ENCODE results near the gene PHF21B.

PHF21B gene

GRCh38 chr22:45010532-45010900 lies 711 bp upstream of the PHF21B start:
- Histone ChIP-seq H3K9ac (ENCODE audit: low read length) (peak overlapping the region; percentile 68), H3K4me1 (ENCODE audit: control insufficient read depth, insufficient read depth, low read depth, low read length) (peaks cover 26% of the 10 kb centered on the region), H2BK12ac (ENCODE audit: low read length in 2 of 2) (no peak overlapping the region), H3K27me3 (ENCODE audit: control insufficient read depth in 1 of 2, insufficient read depth in 1 of 2, low read length in 2 of 2) (peaks cover 64 to 65% of the 10 kb centered on the region in 2 experiments), H3K79me1 (replicated peaks; ENCODE audit: low read length, poor library complexity, severe bottlenecking) (no peaks in the 10 kb centered on the region), H3K4me2 (ENCODE audit: low read length, poor library complexity, severe bottlenecking) (peak overlapping the region; percentile 85), H3K14ac (ENCODE audit: low read length in 2 of 2) (peak overlapping the region in 1 of 2 experiments; percentile 32), H3K36me3 (ENCODE audit: control insufficient read depth in 1 of 2, insufficient read depth in 2 of 2, low read depth in 1 of 2, low read length in 2 of 2) (no peaks in the 10 kb centered on the region), H3K4me3 (ENCODE audit: insufficient read depth in 1 of 2, low read depth in 1 of 2, low read length in 2 of 2) (peak overlapping the region in 1 of 2 experiments; percentile 76), H2BK120ac (ENCODE audit: low read depth, low read length) (no peak overlapping the region), H2AK5ac (ENCODE audit: low read length, severe bottlenecking) (no peak overlapping the region), H3K4ac (ENCODE audit: low read depth in 1 of 2, low read length in 2 of 2) (no peak overlapping the region), H3K18ac (ENCODE audit: low read depth in 1 of 2, low read length in 2 of 2) (no peak overlapping the region), H3K27ac (ENCODE audit: low read length, poor library complexity, severe bottlenecking) (no peak overlapping the region), H3K9me3 (ENCODE audit: control insufficient read depth, low read length) (no peaks in the 10 kb centered on the region), H2BK5ac (ENCODE audit: low read depth, low read length, poor library complexity, severe bottlenecking) (no peak overlapping the region), H2AFZ (ENCODE audit: low read depth, low read length) (peak overlapping the region; percentile 42), H3K23ac (ENCODE audit: low read length in 2 of 2) (no peak overlapping the region), H4K91ac (ENCODE audit: low read length) (no peak overlapping the region), H2BK15ac (ENCODE audit: low read depth, poor library complexity, severe bottlenecking) (no peak overlapping the region), H4K8ac (ENCODE audit: low read length) (no peak overlapping the region)
- 8% methylated on average over 17 of the region's 17 CpGs for WGBS
- no peak for DNase-seq

GRCh38 chr22:45008751-45009605 lies 827 bp downstream of the PHF21B start:
- Histone ChIP-seq H4K8ac (ENCODE audit: low read length) (no peak overlapping the region), H3K27me3 (ENCODE audit: control insufficient read depth in 1 of 2, insufficient read depth in 1 of 2, low read length in 2 of 2) (peaks cover 70 to 72% of the 10 kb centered on the region in 2 experiments), H2BK5ac (ENCODE audit: low read depth, low read length, poor library complexity, severe bottlenecking) (no peak overlapping the region), H2BK15ac (ENCODE audit: low read depth, poor library complexity, severe bottlenecking) (no peak overlapping the region), H3K79me1 (replicated peaks; ENCODE audit: low read length, poor library complexity, severe bottlenecking) (no peaks in the 10 kb centered on the region), H3K18ac (ENCODE audit: low read depth in 1 of 2, low read length in 2 of 2) (no peak overlapping the region), H2BK12ac (ENCODE audit: low read length in 2 of 2) (no peak overlapping the region), H3K14ac (ENCODE audit: low read length in 2 of 2) (no peak overlapping the region), H3K27ac (ENCODE audit: low read length, poor library complexity, severe bottlenecking) (no peak overlapping the region), H3K9me3 (ENCODE audit: control insufficient read depth, low read length) (no peaks in the 10 kb centered on the region), H2AFZ (ENCODE audit: low read depth, low read length) (no peak overlapping the region), H2AK5ac (ENCODE audit: low read length, severe bottlenecking) (no peak overlapping the region), H2BK120ac (ENCODE audit: low read depth, low read length) (no peak overlapping the region), H4K91ac (ENCODE audit: low read length) (no peak overlapping the region), H3K4me3 (ENCODE audit: insufficient read depth in 1 of 2, low read depth in 1 of 2, low read length in 2 of 2) (peak overlapping the region in 1 of 2 experiments; percentile 62), H3K4me2 (ENCODE audit: low read length, poor library complexity, severe bottlenecking) (peak overlapping the region; percentile 86), H3K36me3 (ENCODE audit: control insufficient read depth in 1 of 2, insufficient read depth in 2 of 2, low read depth in 1 of 2, low read length in 2 of 2) (no peaks in the 10 kb centered on the region), H3K23ac (ENCODE audit: low read length in 2 of 2) (no peak overlapping the region), H3K4ac (ENCODE audit: low read depth in 1 of 2, low read length in 2 of 2) (no peak overlapping the region), H3K4me1 (ENCODE audit: control insufficient read depth, insufficient read depth, low read depth, low read length) (peaks cover 26% of the 10 kb centered on the region), H3K9ac (ENCODE audit: low read length) (no peak overlapping the region)
- DNase-seq: peak; percentile 20
- WGBS: 0% methylated on average over 40 of the region's 90 CpGs

GRCh38 chr22:45008186-45008681 lies 1.6 kb downstream of the PHF21B start:
- H3K4me2 ChIP-seq (ENCODE audit: low read length, poor library complexity, severe bottlenecking): peak overlapping the region; percentile 86
- H3K9ac ChIP-seq (ENCODE audit: low read length): no peak overlapping the region
- no peak overlapping the region for H3K4ac ChIP-seq (ENCODE audit: low read depth in 1 of 2, low read length in 2 of 2)
- H4K91ac ChIP-seq (ENCODE audit: low read length): no peak overlapping the region
- H3K14ac ChIP-seq (ENCODE audit: low read length in 2 of 2): no peak overlapping the region
- no peak overlapping the region for H3K27ac ChIP-seq (ENCODE audit: low read length, poor library complexity, severe bottlenecking)
- H3K79me1 ChIP-seq (replicated peaks; ENCODE audit: low read length, poor library complexity, severe bottlenecking): no peaks in the 10 kb centered on the region
- H3K18ac ChIP-seq (ENCODE audit: low read depth in 1 of 2, low read length in 2 of 2): no peak overlapping the region
- peaks cover 72 to 75% of the 10 kb centered on the region in 2 experiments for H3K27me3 ChIP-seq (ENCODE audit: control insufficient read depth in 1 of 2, insufficient read depth in 1 of 2, low read length in 2 of 2)
- H2BK120ac ChIP-seq (ENCODE audit: low read depth, low read length): no peak overlapping the region
- no peak overlapping the region for H4K8ac ChIP-seq (ENCODE audit: low read length)
- H2BK12ac ChIP-seq (ENCODE audit: low read length in 2 of 2): no peak overlapping the region
- peak; percentile 28 for DNase-seq
- no peaks in the 10 kb centered on the region for H3K36me3 ChIP-seq (ENCODE audit: control insufficient read depth in 1 of 2, insufficient read depth in 2 of 2, low read depth in 1 of 2, low read length in 2 of 2)
- H2AK5ac ChIP-seq (ENCODE audit: low read length, severe bottlenecking): no peak overlapping the region
- no peak overlapping the region for H3K23ac ChIP-seq (ENCODE audit: low read length in 2 of 2)
- H2BK5ac ChIP-seq (ENCODE audit: low read depth, low read length, poor library complexity, severe bottlenecking): no peak overlapping the region
- H2AFZ ChIP-seq (ENCODE audit: low read depth, low read length): no peak overlapping the region
- peak overlapping the region; percentile 36 to 37 for H3K4me3 ChIP-seq (ENCODE audit: insufficient read depth in 1 of 2, low read depth in 1 of 2, low read length in 2 of 2)
- H3K4me1 ChIP-seq (ENCODE audit: control insufficient read depth, insufficient read depth, low read depth, low read length): peaks cover 26% of the 10 kb centered on the region
- under 1% methylated on average over 43 of the region's 46 CpGs for WGBS
- H3K9me3 ChIP-seq (ENCODE audit: control insufficient read depth, low read length): no peaks in the 10 kb centered on the region
- H2BK15ac ChIP-seq (ENCODE audit: low read depth, poor library complexity, severe bottlenecking): no peak overlapping the region

- peak overlapping the region; percentile 86 for H3K4me2 ChIP-seq (ENCODE audit: low read length, poor library complexity, severe bottlenecking)
- H2BK5ac ChIP-seq (ENCODE audit: low read depth, low read length, poor library complexity, severe bottlenecking): no peak overlapping the region
- no peaks in the 10 kb centered on the region for H3K79me1 ChIP-seq (replicated peaks; ENCODE audit: low read length, poor library complexity, severe bottlenecking)
- H3K36me3 ChIP-seq (ENCODE audit: control insufficient read depth in 1 of 2, insufficient read depth in 2 of 2, low read depth in 1 of 2, low read length in 2 of 2): no peaks in the 10 kb centered on the region
- no peaks in the 10 kb centered on the region for H3K9me3 ChIP-seq (ENCODE audit: control insufficient read depth, low read length)
- no peak overlapping the region for H3K4ac ChIP-seq (ENCODE audit: low read depth in 1 of 2, low read length in 2 of 2)
- peak; percentile 34 for DNase-seq
- H3K14ac ChIP-seq (ENCODE audit: low read length in 2 of 2): no peak overlapping the region
- H2BK15ac ChIP-seq (ENCODE audit: low read depth, poor library complexity, severe bottlenecking): no peak overlapping the region
- peaks cover 70 to 73% of the 10 kb centered on the region in 2 experiments for H3K27me3 ChIP-seq (ENCODE audit: control insufficient read depth in 1 of 2, insufficient read depth in 1 of 2, low read length in 2 of 2)
- H3K23ac ChIP-seq (ENCODE audit: low read length in 2 of 2): no peak overlapping the region
- H2AFZ ChIP-seq (ENCODE audit: low read depth, low read length): no peak overlapping the region
- peak overlapping the region; percentile 36 to 37 for H3K4me3 ChIP-seq (ENCODE audit: insufficient read depth in 1 of 2, low read depth in 1 of 2, low read length in 2 of 2)
- H4K8ac ChIP-seq (ENCODE audit: low read length): no peak overlapping the region
- H2AK5ac ChIP-seq (ENCODE audit: low read length, severe bottlenecking): no peak overlapping the region
- H3K4me1 ChIP-seq (ENCODE audit: control insufficient read depth, insufficient read depth, low read depth, low read length): peaks cover 26% of the 10 kb centered on the region
- 0% methylated on average over 17 of the region's 90 CpGs for WGBS
- H3K27ac ChIP-seq (ENCODE audit: low read length, poor library complexity, severe bottlenecking): no peak overlapping the region
- no peak overlapping the region for H2BK120ac ChIP-seq (ENCODE audit: low read depth, low read length)
- no peak overlapping the region for H3K9ac ChIP-seq (ENCODE audit: low read length)
- no peak overlapping the region for H3K18ac ChIP-seq (ENCODE audit: low read depth in 1 of 2, low read length in 2 of 2)
- H4K91ac ChIP-seq (ENCODE audit: low read length): no peak overlapping the region
- H2BK12ac ChIP-seq (ENCODE audit: low read length in 2 of 2): no peak overlapping the region
Observed at GRCh38 chr22:45007391-45008185, 2.2 kb downstream of the PHF21B start.

Data from mesenchymal stem cell (in vitro differentiated cells and primary cell).